ENCODE results near the gene LTBP1. TPM values are rescaled to one million over a fixed set of nuclear protein-coding genes. Genes with fewer than 3 reads are reported as not detected.

LTBP1 gene
- total and polyA plus RNA-seq, 11 donors: 23.5 to 150 (median 102) TPM

DNA sequence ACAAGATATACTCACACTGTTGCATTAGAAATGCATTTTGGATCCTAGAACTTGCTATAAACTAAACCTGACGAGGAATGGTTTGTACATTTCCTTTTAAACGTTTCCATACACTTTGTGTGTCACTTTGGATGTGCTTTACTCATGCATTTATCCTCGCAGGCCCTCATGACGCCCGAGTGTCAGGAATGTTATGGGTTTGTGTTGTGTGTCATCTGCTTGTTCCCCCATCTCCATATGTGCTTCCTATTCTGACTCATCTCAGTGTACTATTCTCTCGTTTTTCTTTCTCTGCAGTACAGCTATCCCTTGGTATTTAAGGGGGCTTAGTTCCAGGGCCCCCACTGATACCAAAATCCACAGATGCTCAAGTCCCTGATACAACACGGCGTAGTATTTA is 408.2 kb downstream of the LTBP1 start:
- no peak for TF ChIP-seq POLR2A (IDR thresholded peaks at IDR 0.05)
- TF ChIP-seq, protein P1, sequence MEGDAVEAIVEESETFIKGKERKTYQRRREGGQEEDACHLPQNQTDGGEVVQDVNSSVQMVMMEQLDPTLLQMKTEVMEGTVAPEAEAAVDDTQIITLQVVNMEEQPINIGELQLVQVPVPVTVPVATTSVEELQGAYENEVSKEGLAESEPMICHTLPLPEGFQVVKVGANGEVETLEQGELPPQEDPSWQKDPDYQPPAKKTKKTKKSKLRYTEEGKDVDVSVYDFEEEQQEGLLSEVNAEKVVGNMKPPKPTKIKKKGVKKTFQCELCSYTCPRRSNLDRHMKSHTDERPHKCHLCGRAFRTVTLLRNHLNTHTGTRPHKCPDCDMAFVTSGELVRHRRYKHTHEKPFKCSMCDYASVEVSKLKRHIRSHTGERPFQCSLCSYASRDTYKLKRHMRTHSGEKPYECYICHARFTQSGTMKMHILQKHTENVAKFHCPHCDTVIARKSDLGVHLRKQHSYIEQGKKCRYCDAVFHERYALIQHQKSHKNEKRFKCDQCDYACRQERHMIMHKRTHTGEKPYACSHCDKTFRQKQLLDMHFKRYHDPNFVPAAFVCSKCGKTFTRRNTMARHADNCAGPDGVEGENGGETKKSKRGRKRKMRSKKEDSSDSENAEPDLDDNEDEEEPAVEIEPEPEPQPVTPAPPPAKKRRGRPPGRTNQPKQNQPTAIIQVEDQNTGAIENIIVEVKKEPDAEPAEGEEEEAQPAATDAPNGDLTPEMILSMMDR (IDR thresholded peaks at IDR 0.05): no peak
- Histone ChIP-seq H3K4me1 (no peaks in the 10 kb centered on the region), H3K27me3 (no peaks in the 10 kb centered on the region), H3K4me3 (no peak overlapping the region), H3K27ac (no peak overlapping the region), H3K36me3 (peaks cover 0 to 66% (median 14%) of the 10 kb centered on the region in 9 donors), H3K9me3 (peaks cover 0 to 12% (median 0%) of the 10 kb centered on the region in 12 donors)
- 91 to 94% (median 93%) methylated on average over 8 of the region's 8 CpGs for WGBS, 4 donors
- intact Hi-C loops (cut with DNase I): no loop called here
- DNase-seq (no peak), ATAC-seq (no peak)

DNA sequence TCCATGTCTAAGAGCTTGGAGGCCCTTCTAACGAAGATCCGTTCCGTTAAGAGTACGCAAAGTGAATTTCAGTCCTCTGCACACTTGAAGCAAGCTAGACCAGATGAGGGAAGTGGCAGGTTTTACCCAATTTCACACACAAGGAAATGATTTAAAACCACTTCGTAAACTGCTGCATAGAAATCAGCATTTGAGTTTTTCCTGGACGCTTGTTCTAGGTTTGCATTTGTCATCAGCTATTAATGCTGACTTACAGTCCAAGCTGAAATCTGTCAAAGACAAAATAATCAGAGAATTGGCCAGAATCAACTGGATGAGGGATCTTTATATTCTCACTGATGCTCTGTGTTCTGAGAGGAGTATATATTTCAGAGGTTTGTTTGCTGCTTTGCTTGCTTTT is 412.1 kb downstream of the LTBP1 start:
- TF ChIP-seq POLR2A (IDR thresholded peaks at IDR 0.05): no peak
- TF ChIP-seq, protein P1 (IDR thresholded peaks at IDR 0.05): no peak
- no peak overlapping the region for H3K27ac ChIP-seq
- DNase-seq: no peak
- peaks cover 0 to 13% (median 0%) of the 10 kb centered on the region in 12 donors for H3K4me1 ChIP-seq
- H3K4me3 ChIP-seq: no peak overlapping the region
- 93 to 97% (median 94%) methylated on average over 6 of the region's 6 CpGs for WGBS, 4 donors
- ATAC-seq: no peak
- peaks cover 0 to 12% (median 0%) of the 10 kb centered on the region in 12 donors for H3K9me3 ChIP-seq
- peaks cover 0 to 65% (median 11%) of the 10 kb centered on the region in 9 donors for H3K36me3 ChIP-seq
- intact Hi-C loops (cut with DNase I): no loop called here
- no peaks in the 10 kb centered on the region for H3K27me3 ChIP-seq

GRCh38 chr2:33363325-33364298 is 416.9 kb downstream of the LTBP1 start:
- no peaks in the 10 kb centered on the region for H3K27me3 ChIP-seq
- H3K4me1 ChIP-seq: peaks cover 0 to 24% (median 2%) of the 10 kb centered on the region in 12 donors
- H3K4me3 ChIP-seq: no peak overlapping the region
- intact Hi-C loops (cut with DNase I): loop anchor here in 1 of 10 donors (10.0 kb wide), 1 partner anchor 589 kb away; no protein-coding TSS in a partner anchor
- WGBS, 4 donors: 77 to 82% (median 82%) methylated on average over 5 of the region's 5 CpGs
- H3K27ac ChIP-seq: no peak overlapping the region
- TF ChIP-seq, protein P1 (IDR thresholded peaks at IDR 0.05): no peak
- no peak for TF ChIP-seq POLR2A (IDR thresholded peaks at IDR 0.05)
- DNase-seq (no peak), ATAC-seq (no peak)
- peaks cover 0 to 83% (median 10%) of the 10 kb centered on the region in 9 donors for H3K36me3 ChIP-seq
- no peaks in the 10 kb centered on the region for H3K9me3 ChIP-seq
